Endometrium (tissue), 2 donors: ENCODE results near the gene NFIX.

Experiments
- FAIRE-seq: peaks from 2 replicates; lab custom pipeline; 2012; peaks lifted over from hg19 to GRCh38; lab: Jason Lieb, UNC
- donor health status: control.
- donor health status: control.

The NFIX gene

GRCh38 chr19:13038306-13039210, 43.3 kb downstream of the NFIX start:
- no peak for FAIRE-seq

- no peak for FAIRE-seq
These were observed 44.0 kb downstream of the NFIX start for GRCh38 chr19:13039211-13039789.

- FAIRE-seq = no peak
These were observed 45.1 kb downstream of the NFIX start for GRCh38 chr19:13040232-13040947.

GRCh38 chr19:13040948-13041292, 45.6 kb downstream of the NFIX start:
- FAIRE-seq = no peak

GRCh38 chr19:13042443-13043130, 47.3 kb downstream of the NFIX start:
- FAIRE-seq = no peak

- no peak for FAIRE-seq
These were observed 48.0 kb downstream of the NFIX start for GRCh38 chr19:13043285-13043684.

GRCh38 chr19:13044231-13044836, 49.1 kb downstream of the NFIX start:
- FAIRE-seq = no peak

GRCh38 chr19:13045812-13046211, 50.5 kb downstream of the NFIX start:
- FAIRE-seq = no peak

GRCh38 chr19:13047374-13047773, 52.1 kb downstream of the NFIX start:
- no peak for FAIRE-seq

GRCh38 chr19:13050274-13050673, 55.0 kb downstream of the NFIX start:
- FAIRE-seq = no peak

GRCh38 chr19:13051557-13052165, 56.4 kb downstream of the NFIX start:
- no peak for FAIRE-seq

GRCh38 chr19:13052447-13053175, 57.3 kb downstream of the NFIX start:
- FAIRE-seq = no peak

GRCh38 chr19:13053238-13053637, 58.0 kb downstream of the NFIX start:
- FAIRE-seq = no peak

GRCh38 chr19:13053761-13054625, 58.7 kb downstream of the NFIX start:
- peak; percentile 50 for FAIRE-seq

GRCh38 chr19:13054626-13055212, 59.4 kb downstream of the NFIX start:
- no peak for FAIRE-seq

GRCh38 chr19:13055213-13056051, 60.2 kb downstream of the NFIX start:
- FAIRE-seq = peak; percentile 45

- no peak for FAIRE-seq
These were observed 60.9 kb downstream of the NFIX start for GRCh38 chr19:13056052-13056660.

- FAIRE-seq = no peak
These were observed 61.9 kb downstream of the NFIX start for GRCh38 chr19:13057147-13057572.
